ENCODE measurements around the gene ATOH8.

Gene ATOH8

GRCh38 chr2:85754313-85755095 lies 713 bp downstream of the ATOH8 start:
- no peak for DNase-seq (ENCODE audit: low read depth)

GRCh38 chr2:85755122-85756027 lies 1.6 kb downstream of the ATOH8 start:
- DNase-seq (ENCODE audit: low read depth): no peak

DNA sequence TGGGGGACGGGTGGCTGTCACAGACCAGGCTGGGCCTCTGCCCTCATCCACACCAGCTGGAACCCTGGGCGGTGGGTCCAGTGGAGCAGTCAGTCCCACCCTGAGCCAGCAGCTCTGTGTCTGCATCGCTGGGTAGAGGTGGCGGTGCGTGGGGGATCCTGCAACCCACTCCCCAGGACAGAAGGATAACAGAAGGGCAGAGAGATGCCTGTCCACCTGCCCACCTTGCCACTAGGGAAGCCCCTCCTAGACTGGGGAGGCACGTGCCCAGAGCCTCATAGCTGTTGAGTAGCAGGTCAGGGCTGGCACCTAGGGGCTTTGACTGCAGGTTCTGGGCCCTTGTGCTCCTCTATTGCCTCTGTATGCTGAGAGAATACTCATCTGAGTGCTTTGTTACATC lies 2.4 kb downstream of the ATOH8 start:
- DNase-seq (ENCODE audit: low read depth): no peak

DNA sequence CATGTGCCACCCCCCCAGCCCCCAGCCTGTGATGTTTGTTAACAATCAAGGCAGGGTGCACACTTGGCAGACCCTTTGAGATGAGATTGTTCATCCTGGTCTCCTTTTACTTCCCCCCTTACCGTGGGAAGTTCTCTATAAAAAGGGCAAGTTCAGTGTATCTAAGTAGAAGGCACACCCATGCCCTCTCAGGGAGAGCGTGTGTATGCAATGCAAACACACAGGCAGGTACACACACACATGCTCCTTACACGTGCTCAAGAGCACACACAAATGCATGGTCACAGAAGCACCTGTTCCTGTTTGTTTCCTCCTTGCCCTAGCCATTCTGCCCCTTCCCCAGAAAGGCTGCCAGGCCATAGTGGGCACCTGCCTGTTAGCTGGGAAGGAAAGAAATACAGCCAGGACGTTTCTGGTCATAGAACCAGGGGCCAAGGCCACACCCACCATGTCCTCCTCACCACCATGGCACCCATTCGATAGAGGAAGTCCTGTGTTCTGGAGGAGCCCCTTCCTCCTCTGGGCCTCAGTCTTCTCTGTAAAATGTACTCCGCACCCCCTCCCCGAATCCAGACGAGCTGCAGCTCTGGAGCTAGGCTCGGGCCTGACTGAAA lies 3.1 kb downstream of the ATOH8 start:
- DNase-seq (ENCODE audit: low read depth): no peak

DNA sequence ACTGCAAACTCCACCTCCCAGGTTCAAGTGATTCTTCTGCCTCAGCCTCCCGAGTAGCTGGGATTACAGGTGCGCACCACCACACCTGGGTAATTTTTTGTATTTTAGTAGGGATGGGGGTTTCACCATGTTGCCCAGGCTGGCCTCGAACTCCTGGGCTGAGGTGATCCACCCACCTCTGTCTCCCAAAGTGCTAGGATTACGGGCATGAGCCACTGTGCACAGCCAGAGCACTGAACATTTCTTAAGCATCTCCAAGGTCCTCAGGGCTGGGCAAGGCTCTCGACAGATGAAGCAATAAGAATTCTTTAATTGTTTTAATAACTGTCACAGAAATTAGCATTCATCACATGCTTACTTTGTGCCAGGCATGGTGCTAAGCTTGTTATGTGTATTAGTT lies 4.1 kb downstream of the ATOH8 start:
- DNase-seq (ENCODE audit: low read depth): no peak

DNA sequence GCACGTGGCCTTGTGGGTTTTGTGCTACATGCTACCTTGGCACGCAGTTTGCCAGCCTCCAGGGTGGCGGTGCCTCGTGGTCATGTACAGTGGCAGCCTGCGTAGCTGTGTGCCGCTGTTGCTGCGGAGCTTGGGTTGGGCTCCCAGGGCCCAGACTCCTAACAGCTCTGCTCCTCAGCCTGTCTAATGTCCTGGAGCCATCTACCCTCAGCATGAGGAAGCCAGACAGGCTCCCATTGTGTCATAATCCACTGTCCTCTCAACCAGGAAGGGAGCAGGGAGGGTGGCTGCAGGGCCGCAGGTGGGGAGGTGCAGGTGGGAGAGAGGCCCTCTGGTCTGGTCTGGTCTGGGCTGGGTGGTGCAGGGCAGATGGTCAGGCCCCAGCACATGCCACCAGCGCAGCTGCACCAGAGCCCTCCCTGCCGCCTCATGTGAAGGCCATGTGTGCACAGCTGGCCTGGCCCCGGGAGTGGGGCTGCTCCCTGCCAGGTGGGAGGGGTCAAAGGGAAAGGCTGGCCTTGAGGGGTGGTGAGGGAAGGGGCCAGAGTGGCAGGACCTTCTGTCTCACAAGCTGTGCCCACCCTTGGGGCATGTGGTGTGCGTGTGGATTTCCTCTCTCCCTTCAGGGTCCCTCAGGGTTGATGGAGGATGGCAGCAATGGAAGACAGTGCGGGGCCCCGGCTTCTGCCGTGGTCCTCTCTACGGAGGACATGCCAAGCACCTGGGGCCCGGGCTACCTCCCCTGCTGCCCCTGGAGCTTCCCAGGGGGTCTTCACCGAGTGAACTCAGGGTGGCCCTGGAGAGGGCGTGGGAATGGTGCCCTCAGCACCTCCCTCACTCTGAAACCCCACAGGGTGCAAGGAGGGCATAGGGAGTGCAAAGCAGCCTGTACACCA lies 4.8 kb downstream of the ATOH8 start:
- no peak for DNase-seq (ENCODE audit: low read depth)

DNA sequence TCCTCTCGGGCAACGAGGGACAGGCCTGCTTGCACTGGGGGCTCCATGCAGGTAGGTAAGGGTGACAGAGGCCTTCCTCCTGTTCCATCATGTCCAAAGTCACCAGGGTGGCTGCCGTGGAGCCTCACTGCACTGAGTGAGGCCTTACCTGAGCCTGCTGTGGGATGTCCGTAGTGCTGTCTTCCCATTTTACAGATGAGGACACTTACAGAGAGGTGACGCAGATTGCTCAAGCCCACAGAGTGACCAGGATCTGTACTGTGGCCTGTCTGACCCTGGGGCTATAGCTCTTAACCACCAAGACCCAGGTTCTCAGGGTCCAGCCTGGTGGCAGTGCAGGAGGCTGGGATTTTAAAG lies 5.4 kb downstream of the ATOH8 start:
- no peak for DNase-seq (ENCODE audit: low read depth)

DNA sequence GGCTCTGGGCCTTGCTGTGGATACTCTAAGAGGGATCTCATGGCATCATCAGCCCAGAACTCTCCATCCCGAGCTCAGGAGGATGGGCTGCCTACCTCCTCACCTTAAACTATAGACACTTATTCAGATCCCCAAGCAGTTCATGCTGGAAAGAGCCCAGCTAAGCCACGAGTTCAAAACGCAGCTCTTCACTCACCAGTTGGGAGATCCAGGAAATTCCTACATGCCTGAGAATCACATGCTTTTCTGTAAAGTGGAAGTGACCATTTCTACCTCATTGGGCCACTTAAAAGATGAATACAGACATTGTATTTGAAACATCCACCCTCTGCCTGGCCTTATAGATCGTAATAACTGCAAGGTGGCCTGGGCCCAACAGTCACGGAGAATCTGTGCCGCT lies 6.6 kb downstream of the ATOH8 start:
- no peak for DNase-seq (ENCODE audit: low read depth)

DNA sequence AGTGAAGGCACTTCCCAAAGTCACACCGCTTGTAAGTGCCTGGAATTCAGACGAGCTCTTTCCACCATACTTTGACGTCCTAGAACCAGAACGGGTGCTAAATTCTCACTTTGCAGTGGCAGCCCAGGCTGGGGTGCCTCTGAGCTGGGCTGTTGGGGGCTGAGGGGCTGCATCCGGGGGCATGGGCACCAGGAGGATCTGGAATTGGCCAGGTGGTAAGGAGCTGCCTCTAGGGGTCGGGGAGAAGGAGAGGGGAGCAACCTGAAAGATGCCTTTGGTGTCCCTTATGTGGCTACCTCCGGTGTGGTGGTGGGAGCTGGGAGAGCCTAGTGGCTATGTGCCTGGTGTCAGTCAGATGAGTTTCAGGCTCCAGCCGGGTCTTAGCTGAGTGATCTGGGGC lies 7.1 kb downstream of the ATOH8 start:
- no peak for DNase-seq (ENCODE audit: low read depth)

- DNase-seq (ENCODE audit: low read depth): no peak
Observed at GRCh38 chr2:85761512-85761944, 7.7 kb downstream of the ATOH8 start.

- no peak for DNase-seq (ENCODE audit: low read depth)
Observed at GRCh38 chr2:85761946-85762345, 8.2 kb downstream of the ATOH8 start.

GRCh38 chr2:85763132-85763531 lies 9.3 kb downstream of the ATOH8 start:
- DNase-seq (ENCODE audit: low read depth): no peak

DNA sequence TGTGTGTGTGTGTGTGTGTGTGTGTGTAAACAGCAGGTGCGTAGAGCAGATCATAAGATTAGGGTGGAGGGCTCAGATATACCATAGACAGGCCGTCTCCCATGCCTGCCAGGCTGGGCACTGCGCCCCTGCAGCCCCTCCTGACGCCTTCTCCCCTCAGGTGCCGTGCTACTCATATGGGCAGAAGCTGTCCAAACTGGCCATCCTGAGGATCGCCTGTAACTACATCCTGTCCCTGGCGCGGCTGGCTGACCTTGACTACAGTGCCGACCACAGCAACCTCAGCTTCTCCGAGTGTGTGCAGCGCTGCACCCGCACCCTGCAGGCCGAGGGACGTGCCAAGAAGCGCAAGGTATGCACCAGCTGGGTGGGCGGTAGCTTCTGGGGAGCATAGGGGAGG lies 10.0 kb downstream of the ATOH8 start:
- DNase-seq (ENCODE audit: low read depth): no peak

GRCh38 chr2:85765081-85765731 lies 11.4 kb downstream of the ATOH8 start:
- DNase-seq (ENCODE audit: low read depth): no peak

DNA sequence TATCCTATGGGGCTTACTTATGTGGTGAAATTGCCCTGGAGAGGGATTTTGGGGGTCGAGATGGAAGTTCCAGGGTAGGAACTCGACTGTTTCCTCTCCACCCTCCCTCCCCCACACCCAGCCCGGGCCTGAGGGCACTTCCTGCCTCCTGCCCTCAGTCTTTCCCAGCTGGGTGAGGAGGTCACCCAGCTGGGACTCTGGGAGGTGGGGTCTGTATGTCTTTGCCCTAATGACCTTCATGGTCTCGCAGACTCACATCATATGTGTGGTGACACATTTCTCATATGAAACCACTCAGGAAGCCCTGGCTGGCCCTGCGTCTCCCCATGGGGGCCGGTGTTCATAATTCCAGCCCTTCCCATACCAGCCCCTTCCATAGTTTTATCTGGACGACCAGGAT lies 12.4 kb downstream of the ATOH8 start:
- DNase-seq (ENCODE audit: low read depth): no peak

DNA sequence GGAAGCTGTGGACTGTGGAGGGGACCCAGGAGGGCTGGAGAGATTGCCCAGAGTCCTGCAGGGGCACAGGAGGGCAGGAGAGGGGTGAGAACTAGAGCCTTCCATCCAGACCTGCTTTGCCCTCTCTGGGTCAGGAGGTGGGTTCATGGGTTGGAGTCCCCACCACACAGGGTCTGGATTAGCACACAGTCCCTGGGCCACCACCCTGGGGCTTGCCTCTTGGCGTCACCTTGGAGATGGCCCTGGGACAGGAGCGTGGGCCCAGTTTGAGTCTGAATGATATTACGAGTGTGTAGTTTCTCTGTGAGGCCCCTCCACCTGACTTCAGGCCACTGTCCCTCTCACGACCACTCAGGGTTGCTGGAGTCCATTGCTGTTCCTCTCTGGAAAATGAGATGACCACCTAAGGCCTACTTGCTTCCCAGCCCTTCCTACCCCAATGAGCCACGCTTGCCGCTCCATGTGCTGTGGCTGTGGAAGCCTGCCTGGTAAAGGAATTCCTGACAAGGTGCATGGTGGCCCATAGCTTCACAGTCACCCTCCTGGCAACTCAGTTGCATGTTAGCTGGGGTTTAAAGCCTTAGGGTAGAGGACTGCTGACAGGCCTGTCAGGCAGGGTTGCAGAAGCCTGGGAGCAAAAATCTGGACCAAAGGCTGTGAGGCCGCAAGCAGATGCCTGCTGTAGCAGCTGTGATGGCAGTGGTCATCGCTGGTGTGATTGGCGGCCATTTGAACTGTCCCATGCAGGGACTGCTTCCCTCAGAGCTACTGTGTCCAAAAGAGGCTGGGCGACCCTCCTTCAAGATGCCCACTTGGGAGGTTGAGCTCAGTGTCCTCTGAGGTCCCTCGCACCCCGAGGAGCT lies 14.2 kb downstream of the ATOH8 start:
- DNase-seq (ENCODE audit: low read depth): no peak

DNA sequence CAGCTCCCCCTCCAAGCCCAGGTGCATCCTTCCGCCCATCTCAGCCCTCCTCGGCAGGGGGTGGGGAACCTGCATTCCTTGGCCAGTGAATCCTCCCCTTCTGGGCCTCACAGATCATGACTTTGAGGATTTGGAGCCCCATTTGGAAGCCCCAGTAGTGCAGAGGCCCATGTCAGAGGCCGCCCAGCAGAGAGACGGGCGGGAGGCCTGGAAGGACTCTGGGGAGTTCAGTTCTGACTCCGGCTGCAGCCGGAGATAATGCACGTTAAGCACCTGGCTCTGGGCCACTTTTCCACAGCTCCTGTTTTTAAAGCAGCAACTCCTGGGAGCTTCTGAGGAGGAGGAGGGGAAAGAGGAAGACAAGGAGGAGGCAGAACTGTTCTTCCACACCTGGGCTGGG lies 14.9 kb downstream of the ATOH8 start:
- no peak for DNase-seq (ENCODE audit: low read depth)

DNA sequence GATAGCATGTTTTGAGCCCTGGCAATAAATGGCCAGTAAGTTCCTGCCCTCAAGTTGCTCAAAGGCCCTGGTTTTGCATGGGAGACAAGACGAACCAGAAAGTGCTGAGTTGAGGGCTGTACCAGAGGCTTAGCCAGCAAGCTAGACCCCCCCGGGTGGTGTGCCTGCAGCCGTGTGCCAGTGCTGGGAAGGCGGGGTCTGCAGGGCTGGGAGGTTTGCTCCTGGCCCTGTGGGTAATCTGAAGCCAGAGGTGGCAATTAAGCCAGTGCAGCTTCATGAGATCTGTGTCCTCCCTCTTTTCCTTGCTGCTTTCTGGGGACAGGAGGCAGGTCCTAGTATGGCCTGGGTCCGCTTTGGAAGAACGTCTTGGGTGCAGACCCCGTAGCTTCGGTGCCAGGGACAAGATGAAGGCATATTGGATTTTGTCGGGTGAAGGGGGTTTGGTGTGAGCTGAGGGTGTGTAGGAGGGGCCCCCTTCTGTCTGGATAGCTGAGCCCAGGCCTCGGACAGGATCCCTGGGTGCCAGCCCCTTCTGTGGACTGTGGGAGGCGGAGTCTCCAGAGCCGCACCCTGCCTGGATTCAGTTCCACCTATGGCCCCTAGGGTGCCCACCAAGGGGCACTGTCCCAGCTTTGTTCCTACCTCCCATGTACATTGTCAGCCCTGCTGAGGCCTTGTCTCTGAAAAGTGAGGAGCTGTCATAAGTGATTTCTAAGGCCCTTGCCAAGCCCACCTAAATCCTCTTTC lies 15.6 kb downstream of the ATOH8 start:
- no peak for DNase-seq (ENCODE audit: low read depth)

DNA sequence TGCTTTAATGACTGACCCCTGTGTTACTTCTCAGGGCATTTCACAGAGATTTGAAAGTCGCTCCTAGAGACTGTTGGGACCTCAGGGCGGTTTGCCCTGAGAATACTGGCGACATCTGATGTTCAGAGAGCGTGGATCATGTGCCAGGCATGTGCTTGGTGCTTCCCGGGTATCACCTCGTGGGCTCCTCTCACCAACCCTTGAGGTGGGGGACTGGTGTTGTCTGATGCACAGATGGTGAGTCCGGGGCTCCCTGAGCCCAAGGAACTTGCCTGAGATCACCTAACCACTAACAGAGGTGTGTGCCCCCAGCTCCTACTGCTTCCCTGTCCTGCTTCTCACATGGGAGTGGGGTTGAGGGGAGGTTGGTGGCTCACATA lies 16.2 kb downstream of the ATOH8 start:
- no peak for DNase-seq (ENCODE audit: low read depth)

GRCh38 chr2:85770369-85770768 lies 16.6 kb downstream of the ATOH8 start:
- no peak for DNase-seq (ENCODE audit: low read depth)

Measured in activated T-helper 1 cell treated with Interleukin-2 at 50 U/mL for 16 hours (primary cell).